ENCODE measurements around the gene SPIRE2. TPM values are rescaled to one million over a fixed set of nuclear protein-coding genes. Genes with fewer than 3 reads are reported as not detected.
"Not testable (repeated sequence)": the region's sequence is repeated elsewhere in the genome, so short reads cannot be mapped to it uniquely, and the experiment has no call there.

The SPIRE2 gene
- total RNA-seq, 3 donors from 2014 or later = 0.21 to 0.49 (median 0.23) TPM

DNA sequence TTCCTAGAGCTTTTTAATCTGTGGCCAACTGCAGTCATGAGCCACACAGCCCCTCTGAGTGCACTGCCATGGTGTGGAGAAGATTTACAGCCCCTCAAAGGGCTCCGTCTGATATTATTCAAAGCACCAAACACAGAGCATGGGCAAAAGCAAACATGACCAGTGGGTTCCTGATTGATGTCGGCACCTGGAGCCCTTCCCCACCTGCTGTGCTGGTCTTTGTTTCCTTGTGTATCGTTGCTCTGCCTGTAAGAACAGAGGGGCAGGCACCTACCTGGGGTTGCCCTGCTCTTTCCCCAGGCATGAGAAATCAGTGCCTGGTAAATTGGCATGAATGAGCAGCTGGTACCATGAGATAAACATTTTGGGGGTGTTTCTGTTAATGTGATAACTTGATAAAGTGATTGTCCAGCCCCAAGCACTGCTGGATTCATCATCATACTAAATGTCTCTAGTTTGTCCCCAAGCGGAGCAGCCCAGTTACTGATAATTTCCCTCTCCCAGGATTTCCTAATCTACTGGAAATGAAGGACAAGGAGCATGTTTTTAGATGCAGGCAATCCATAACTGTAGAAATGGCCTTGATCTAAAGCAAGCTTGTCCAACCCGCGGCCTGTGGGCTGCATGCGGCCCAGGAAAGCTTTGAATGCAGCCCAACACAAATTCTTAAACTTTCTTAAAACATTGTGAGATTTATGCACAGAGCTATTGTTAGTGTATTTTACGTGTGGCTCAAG is 5.0 kb upstream of the SPIRE2 start:
- Mint-ChIP-seq H3K4me1 (ENCODE audit: low read depth) (peaks cover 16% of the 10 kb centered on the region), H3K4me3 (no peak overlapping the region), H3K27me3 (ENCODE audit: low read depth) (peaks cover 6% of the 10 kb centered on the region), H3K9me3 (no peaks in the 10 kb centered on the region), H3K36me3 (ENCODE audit: insufficient read depth) (no peaks in the 10 kb centered on the region)
- ATAC-seq (no peak), DNase-seq (no peak)

DNA sequence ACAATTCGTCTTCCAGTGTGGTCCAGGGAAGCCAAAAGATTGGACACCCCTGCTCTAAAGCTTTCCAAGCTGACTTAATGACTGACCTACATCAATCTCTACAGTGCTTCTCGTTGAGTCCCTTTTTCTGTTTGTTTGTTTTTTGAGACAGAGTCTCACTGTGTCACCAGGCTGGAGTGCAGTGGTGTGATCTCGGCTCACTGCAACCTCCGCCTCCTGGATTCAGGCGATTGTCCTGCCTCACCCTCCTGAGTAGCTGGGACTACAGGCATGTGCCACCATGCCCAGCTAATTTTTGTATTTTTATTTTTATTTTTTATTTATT is 4.5 kb upstream of the SPIRE2 start:
- not testable (repeated sequence) for ATAC-seq; H3K4me3 Mint-ChIP-seq; H3K27me3 Mint-ChIP-seq (ENCODE audit: low read depth); H3K36me3 Mint-ChIP-seq (ENCODE audit: insufficient read depth); H3K9me3 Mint-ChIP-seq; DNase-seq
- H3K4me1 Mint-ChIP-seq (ENCODE audit: low read depth) = peaks cover 14% of the 10 kb centered on the region

DNA sequence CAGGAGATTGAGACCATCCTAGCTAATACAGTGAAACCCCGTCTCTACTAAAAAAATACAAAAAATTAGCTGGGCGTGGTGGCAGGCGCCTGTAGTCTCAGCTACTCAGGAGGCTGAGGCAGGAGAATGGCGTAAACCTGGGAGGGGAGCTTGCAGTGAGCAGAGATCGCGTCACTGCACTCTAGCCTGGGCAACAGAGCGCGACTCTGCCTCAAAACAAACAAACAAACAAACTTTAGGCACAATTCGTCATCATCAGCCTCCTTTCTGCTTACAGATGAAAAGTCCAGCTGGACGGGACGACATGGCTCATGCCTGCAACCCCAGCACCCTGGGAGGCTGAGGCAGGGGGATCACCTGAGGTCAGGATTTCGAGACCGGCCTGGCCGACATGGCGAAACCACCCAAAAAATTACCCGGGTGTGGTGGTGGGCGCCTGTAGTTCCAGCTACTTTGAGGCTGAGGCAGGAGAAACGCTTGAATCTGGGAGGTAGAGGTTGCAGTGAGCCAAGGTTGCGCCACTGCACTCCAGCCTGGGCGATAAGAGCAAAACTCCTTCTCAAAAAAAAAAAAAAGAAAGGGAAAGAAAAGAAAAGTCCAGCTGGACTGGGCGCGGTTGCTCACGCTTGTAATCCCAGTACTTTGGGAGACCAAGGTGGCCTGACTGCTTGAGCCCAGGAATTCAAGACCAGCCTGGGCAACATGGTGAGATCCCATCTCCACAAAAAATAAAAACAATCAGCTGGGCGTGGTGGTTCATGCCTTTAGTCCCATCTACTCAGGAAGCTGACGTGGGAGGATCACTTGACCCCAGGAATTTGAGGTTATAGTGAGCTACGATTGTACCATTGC is 1.5 kb upstream of the SPIRE2 start:
- Mint-ChIP-seq H3K27me3 (ENCODE audit: low read depth) (peaks cover 24% of the 10 kb centered on the region), H3K9me3 (no peaks in the 10 kb centered on the region), H3K36me3 (ENCODE audit: insufficient read depth) (no peaks in the 10 kb centered on the region), H3K4me3 (no peak overlapping the region), H3K4me1 (ENCODE audit: low read depth) (peaks cover 11% of the 10 kb centered on the region)
- ATAC-seq (no peak), DNase-seq (no peak)

DNA sequence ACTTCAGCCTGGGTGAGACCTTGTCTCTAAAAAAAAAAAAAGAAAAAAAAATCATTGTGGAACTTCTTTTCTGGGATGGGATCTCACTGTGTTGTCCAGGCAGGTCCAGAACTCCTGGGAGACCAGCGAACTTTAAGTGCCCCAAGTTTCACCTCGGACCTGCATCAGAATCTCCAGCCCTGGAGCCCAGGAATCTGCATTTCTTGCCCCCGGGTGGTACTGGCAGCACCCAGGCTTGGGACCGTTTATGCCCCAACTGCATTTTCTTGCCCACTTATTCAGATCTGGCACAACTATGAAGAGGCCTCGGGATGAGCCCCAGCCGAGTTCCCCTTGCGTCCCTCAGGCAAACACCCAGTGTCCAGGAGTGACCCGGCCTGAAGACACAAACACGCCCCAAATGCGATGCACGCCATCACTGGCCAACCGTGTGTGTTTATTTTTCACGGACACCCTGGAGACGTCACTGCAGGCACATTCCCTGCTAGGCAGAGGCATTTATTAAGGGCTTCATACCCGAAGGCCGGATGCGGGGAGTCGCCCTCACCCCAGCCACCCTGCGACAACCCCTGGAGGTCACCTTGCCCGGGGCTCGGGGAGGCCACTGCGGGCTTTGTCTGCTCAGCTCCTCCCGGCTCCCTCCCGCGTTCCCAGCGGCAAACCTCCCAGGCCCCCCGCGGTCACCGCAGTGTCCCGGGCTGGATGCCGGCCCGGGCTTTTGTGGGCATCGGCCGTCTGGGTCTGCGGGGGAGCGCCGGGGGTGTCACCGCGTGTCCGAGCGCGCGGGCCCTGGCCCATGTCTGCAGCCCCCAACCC is 684 bp upstream of the SPIRE2 start:
- H3K36me3 Mint-ChIP-seq (ENCODE audit: insufficient read depth) = no peaks in the 10 kb centered on the region
- DNase-seq = no peak
- H3K9me3 Mint-ChIP-seq = no peaks in the 10 kb centered on the region
- H3K4me3 Mint-ChIP-seq = peak overlapping the region; percentile 60
- H3K27me3 Mint-ChIP-seq (ENCODE audit: low read depth) = peaks cover 32% of the 10 kb centered on the region
- ATAC-seq = peak in 1 of 2 donors; percentile 1
- H3K4me1 Mint-ChIP-seq (ENCODE audit: low read depth) = peaks cover 6% of the 10 kb centered on the region

DNA sequence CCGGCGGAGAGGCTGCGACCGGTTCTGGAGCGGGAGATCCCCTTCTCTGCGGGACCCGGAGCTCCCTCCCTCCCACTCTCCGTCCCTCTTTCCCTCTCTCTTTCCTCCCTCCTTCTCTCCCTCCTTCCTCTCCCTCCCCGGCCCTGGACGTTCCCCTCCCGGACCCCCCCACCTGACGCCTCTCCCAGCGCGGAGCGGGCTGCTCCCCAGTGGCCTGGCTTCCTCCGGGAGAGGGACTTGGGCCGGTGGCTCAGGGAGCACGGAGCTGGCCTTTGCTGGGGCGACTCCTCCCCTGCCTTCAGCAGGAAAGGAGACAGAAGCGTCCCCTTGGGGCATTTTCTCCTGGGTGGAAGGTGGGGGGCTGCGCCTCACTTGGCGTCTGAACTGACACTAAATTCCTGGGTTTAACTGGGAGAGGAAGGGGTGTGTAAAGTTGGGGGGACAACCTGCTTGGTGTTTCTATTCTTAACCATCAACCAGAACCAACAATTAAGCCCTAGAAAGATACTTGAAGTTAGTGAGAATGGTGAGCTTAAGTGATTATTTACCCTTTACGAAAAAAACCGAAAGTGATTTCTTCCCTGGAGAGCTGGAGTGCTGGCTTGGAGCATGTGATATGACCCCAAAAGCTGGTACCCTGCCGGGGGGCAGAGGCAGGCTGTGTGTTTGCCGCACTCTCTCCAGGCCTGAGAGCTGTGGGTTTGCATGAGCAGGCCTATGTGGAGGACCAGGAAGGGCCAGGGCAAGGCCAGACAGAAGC is 775 bp downstream of the SPIRE2 start:
- peaks cover 6% of the 10 kb centered on the region for H3K4me1 Mint-ChIP-seq (ENCODE audit: low read depth)
- DNase-seq = no peak
- no peak for ATAC-seq
- no peaks in the 10 kb centered on the region for H3K36me3 Mint-ChIP-seq (ENCODE audit: insufficient read depth)
- peak overlapping the region; percentile 68 for H3K4me3 Mint-ChIP-seq
- H3K27me3 Mint-ChIP-seq (ENCODE audit: low read depth) = peaks cover 33% of the 10 kb centered on the region
- H3K9me3 Mint-ChIP-seq = no peaks in the 10 kb centered on the region

DNA sequence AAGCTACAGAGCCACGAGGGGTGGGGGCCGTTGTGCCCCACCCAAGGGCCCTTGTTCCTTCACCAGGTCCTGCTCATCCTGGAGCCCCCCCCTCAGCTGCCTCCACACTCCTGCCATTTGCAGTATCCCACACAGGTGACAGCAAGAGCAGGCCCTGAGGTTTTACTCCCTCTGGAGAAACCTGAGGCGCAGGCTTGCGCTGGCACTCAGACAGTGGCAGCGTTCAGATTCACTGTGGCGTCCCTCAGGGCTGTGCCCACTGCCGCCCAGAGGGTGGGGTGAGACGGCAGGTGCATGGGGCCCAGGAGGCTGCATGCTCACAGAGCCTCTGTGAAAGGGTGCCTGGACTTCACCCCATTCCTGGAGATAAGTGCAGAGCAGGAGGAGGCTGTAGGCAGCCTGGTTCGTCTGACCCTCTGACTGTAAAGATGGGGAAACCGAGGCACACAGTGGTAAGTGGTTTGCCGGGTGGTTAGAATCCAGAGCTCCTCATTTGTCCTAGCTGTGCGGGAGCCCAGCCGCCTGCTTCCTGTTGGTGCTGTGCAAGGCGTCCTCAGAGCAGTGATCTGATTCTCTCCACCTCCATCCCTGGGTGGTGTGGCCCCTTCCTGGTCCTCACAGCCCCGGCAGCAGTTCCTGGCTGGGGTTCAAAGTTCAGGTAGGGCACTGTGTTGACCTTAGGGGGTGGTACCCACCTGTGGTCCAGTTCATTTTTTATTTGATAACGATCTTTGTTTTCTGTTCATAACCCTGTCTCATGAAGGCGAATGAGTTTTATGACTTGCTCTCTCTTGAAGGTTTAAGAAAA is 1.6 kb downstream of the SPIRE2 start:
- DNase-seq (no peak), ATAC-seq (no peak)
- no peaks in the 10 kb centered on the region for H3K36me3 Mint-ChIP-seq (ENCODE audit: insufficient read depth)
- no peak overlapping the region for H3K4me3 Mint-ChIP-seq
- H3K27me3 Mint-ChIP-seq (ENCODE audit: low read depth) = peaks cover 33% of the 10 kb centered on the region
- H3K9me3 Mint-ChIP-seq = no peaks in the 10 kb centered on the region
- peaks cover 6% of the 10 kb centered on the region for H3K4me1 Mint-ChIP-seq (ENCODE audit: low read depth)

DNA sequence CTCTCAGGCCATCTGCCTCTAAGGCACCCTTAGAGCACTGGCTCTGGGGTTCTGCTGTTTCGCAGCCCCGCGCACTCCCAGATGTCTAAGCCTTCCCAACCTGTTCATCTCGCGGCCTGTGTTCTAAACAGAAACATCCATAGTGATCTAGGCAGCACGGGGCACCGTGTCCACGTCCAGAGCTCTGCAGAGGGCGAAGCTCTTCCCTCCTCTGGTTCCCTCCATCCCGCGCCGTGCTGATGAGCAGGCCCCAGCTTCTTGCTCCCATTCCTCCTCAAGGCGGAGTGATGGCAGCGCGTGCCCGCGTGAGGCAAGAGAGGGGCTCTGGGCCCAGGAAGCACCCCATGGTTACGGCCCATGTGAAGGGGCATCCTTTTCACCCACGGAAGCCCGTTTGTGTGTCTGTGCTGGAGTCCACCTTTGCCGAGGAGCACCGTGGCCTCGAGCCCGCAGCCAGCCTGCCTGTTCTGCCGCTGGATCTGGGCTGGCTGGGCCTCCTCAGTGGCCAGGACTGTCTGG is 3.6 kb downstream of the SPIRE2 start:
- no peaks in the 10 kb centered on the region for H3K9me3 Mint-ChIP-seq
- H3K4me3 Mint-ChIP-seq = no peak overlapping the region
- ATAC-seq = no peak
- no peak for DNase-seq
- H3K4me1 Mint-ChIP-seq (ENCODE audit: low read depth) = peaks cover 6% of the 10 kb centered on the region
- H3K27me3 Mint-ChIP-seq (ENCODE audit: low read depth) = peaks cover 33% of the 10 kb centered on the region
- no peaks in the 10 kb centered on the region for H3K36me3 Mint-ChIP-seq (ENCODE audit: insufficient read depth)

DNA sequence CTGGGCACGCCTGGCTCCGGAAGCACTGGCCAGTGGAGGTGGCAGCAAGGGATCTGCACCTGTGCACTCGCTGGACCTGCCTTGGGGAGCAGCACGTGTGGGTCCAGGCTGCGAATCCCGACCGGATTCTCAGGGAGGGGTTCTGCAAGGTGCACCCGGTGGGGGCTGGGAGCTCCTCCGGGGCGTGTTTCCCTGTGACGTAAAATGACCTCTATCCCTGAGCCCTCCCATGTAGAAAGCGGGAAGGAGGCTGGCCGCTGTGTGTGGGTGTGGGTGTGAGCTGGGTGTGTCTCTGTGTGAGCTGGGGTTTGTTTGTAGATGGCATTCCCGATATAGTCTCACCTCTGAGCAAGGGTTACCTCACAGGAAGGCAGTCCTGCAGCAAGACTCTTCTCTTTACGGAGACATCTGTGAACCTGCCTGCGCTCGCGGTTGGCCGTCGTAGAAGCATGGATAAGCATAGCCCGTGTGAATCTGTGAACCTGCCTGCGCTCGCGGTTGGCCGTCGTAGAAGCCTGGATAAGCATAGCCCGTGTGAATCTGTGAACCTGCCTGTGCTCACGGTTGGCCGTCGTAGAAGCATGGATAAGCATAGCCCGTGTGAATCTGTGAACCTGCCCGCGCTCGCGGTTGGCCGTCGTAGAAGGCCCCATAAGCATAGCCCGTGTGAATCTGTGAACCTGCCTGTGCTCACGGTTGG is 5.5 kb downstream of the SPIRE2 start:
- H3K27me3 Mint-ChIP-seq (ENCODE audit: low read depth) = peaks cover 27% of the 10 kb centered on the region
- H3K36me3 Mint-ChIP-seq (ENCODE audit: insufficient read depth); H3K4me3 Mint-ChIP-seq; H3K9me3 Mint-ChIP-seq; DNase-seq; ATAC-seq: not testable (repeated sequence)
- H3K4me1 Mint-ChIP-seq (ENCODE audit: low read depth) = peaks cover 22% of the 10 kb centered on the region

DNA sequence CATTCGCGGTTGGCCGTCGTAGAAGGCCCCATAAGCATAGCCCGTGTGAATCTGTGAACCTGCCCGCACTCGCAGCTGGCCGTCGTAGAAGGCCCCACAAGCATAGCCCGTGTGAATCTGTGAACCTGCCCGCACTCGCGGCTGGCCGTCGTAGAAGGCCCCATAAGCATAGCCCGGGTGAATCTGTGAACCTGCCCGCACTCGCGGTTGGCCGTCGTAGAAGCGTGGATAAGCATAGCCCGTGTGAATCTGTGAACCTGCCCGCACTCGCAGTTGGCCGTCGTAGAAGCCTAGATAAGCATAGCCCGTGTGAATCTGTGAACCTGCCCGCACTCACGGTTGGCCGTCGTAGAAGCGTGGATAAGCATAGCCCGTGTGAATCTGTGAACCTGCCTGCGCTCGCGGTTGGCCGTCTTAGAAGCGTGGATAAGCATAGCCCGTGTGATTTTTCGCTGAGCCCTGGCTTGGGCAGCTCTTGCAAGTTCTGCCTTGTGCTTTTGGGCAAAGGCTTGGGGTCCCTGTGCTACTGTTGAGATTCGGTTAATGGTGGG is 6.6 kb downstream of the SPIRE2 start:
- Mint-ChIP-seq H3K4me1 (ENCODE audit: low read depth) (peaks cover 22% of the 10 kb centered on the region), H3K27me3 (ENCODE audit: low read depth) (peaks cover 18% of the 10 kb centered on the region)
- not testable (repeated sequence) for DNase-seq; H3K4me3 Mint-ChIP-seq; H3K9me3 Mint-ChIP-seq; ATAC-seq; H3K36me3 Mint-ChIP-seq (ENCODE audit: insufficient read depth)

DNA sequence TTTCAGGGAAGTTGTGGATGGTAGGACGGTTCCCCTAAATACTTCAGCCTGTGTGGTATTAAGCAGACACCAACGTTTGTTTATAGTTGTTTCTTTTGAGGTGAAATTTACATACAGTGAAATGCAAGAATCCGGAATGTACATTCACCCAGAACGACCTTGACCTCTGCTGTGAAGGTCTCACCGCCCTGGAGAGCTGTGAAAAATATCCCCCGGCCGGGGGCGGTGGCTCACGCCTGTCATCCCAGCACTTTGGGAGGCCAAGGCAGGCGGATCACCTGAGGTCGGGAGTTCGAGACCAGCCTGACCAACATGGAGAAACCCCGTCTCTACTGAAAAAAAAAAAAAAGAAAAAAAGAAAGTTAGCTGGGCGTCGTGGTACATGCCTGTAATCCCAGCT is 8.2 kb downstream of the SPIRE2 start:
- not testable (repeated sequence) for H3K36me3 Mint-ChIP-seq (ENCODE audit: insufficient read depth); DNase-seq; H3K4me3 Mint-ChIP-seq; H3K9me3 Mint-ChIP-seq; ATAC-seq
- Mint-ChIP-seq H3K27me3 (ENCODE audit: low read depth) (peaks cover 12% of the 10 kb centered on the region), H3K4me1 (ENCODE audit: low read depth) (peaks cover 20% of the 10 kb centered on the region)

DNA sequence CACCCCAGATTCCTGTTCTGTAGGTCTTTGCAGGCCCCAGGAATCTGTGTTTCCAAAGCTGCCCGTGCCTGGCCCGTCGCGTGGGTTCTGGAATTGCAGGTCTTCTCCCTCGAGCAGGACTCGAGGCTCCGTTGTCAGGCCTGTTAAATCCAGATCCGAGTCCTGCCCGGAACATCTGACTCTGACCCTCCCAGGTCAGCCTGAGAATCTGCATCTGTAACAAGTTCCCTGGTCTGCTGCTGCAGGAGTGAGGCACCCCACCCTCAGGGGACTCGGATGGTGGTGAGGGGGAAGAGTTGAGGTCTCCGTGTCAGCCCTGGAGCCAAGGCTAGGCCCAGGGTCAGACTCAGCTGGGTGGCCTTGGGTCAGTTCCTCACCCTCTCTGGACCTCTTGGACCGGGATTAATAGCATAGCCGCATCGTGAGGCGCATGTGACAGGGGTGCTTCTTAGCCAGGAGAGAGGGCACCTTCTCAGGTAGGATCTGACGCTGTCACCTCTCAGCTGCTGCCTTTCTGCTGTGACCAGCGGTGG is 8.8 kb downstream of the SPIRE2 start:
- Mint-ChIP-seq H3K4me3 (no peak overlapping the region), H3K4me1 (ENCODE audit: low read depth) (peaks cover 20% of the 10 kb centered on the region), H3K36me3 (ENCODE audit: insufficient read depth) (no peaks in the 10 kb centered on the region), H3K9me3 (no peaks in the 10 kb centered on the region), H3K27me3 (ENCODE audit: low read depth) (peaks cover 6% of the 10 kb centered on the region)
- DNase-seq = no peak
- ATAC-seq = no peak

DNA sequence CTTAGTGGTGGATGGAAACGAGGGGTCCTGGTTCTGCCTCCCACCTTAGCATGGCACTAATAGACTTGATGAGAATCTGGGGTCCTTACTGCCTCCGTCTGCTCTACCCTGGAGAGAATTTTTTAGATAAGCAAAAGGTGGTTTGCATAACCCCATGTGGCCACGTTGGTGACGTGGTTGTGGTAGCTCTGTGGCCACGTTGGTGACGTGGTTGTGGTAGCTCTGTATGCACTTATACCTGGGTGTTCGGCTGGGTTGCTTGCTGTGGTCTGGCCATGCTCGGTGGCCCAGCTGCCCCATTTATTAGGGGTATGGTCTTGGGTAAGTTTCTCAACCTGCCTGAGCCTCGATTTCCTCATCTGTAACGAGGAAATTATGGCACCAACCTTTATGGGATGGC is 13.0 kb downstream of the SPIRE2 start:
- no peaks in the 10 kb centered on the region for H3K27me3 Mint-ChIP-seq (ENCODE audit: low read depth)
- H3K36me3 Mint-ChIP-seq (ENCODE audit: insufficient read depth) = no peaks in the 10 kb centered on the region
- peaks cover 33% of the 10 kb centered on the region for H3K4me1 Mint-ChIP-seq (ENCODE audit: low read depth)
- ATAC-seq (peak; percentile 44 to 50), DNase-seq (peak; percentile 30)
- no peaks in the 10 kb centered on the region for H3K9me3 Mint-ChIP-seq
- H3K4me3 Mint-ChIP-seq = no peak overlapping the region

Measured in activated T-cell treated with anti-CD3 and anti-CD28 coated beads, Interleukin-2, amount 50 U/mL, for 4 hours (primary cell).